ENCODE data around the gene FAM20A. TPM values are rescaled to one million over a fixed set of nuclear protein-coding genes. Genes with fewer than 3 reads are reported as not detected.

Gene FAM20A
- total and polyA plus RNA-seq, 8 donors, result 11.4 to 81.3 (median 17.0) TPM; not detected in 1

- no peak for TF ChIP-seq POLR2A (IDR thresholded peaks at IDR 0.05)
- TF ChIP-seq EP300 (IDR thresholded peaks at IDR 0.05), result no peak
- TF ChIP-seq, protein P1, sequence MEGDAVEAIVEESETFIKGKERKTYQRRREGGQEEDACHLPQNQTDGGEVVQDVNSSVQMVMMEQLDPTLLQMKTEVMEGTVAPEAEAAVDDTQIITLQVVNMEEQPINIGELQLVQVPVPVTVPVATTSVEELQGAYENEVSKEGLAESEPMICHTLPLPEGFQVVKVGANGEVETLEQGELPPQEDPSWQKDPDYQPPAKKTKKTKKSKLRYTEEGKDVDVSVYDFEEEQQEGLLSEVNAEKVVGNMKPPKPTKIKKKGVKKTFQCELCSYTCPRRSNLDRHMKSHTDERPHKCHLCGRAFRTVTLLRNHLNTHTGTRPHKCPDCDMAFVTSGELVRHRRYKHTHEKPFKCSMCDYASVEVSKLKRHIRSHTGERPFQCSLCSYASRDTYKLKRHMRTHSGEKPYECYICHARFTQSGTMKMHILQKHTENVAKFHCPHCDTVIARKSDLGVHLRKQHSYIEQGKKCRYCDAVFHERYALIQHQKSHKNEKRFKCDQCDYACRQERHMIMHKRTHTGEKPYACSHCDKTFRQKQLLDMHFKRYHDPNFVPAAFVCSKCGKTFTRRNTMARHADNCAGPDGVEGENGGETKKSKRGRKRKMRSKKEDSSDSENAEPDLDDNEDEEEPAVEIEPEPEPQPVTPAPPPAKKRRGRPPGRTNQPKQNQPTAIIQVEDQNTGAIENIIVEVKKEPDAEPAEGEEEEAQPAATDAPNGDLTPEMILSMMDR (IDR thresholded peaks at IDR 0.05), result no peak
- TF ChIP-seq POLR2AphosphoS5 (IDR thresholded peaks at IDR 0.05), result no peak
- H3K4me3 ChIP-seq, result no peak overlapping the region
- no peak overlapping the region for H3K27ac ChIP-seq
- no peaks in the 10 kb centered on the region for H3K27me3 ChIP-seq
- H3K4me1 ChIP-seq, result no peaks in the 10 kb centered on the region
- DNase-seq, result no peak
- no peaks in the 10 kb centered on the region for H3K36me3 ChIP-seq
- WGBS, 5 donors, result 71 to 92% (median 80%) methylated on average over 2 of the region's 2 CpGs
- intact Hi-C loops (cut with DNase I; ENCODE audit: low total_unique reads), result no loop called here
- no peaks in the 10 kb centered on the region for H3K9me3 ChIP-seq
These were observed 19.9 kb upstream of the FAM20A start for GRCh38 chr17:68621065-68621464.

GRCh38 chr17:68616334-68616733, 15.2 kb upstream of the FAM20A start:
- intact Hi-C loops (cut with DNase I; ENCODE audit: low total_unique reads), result no loop called here

GRCh38 chr17:68614718-68615117, 13.6 kb upstream of the FAM20A start:
- intact Hi-C loops (cut with DNase I; ENCODE audit: low total_unique reads), result no loop called here
- Histone ChIP-seq H3K9me3 (peaks cover 0 to 13% (median 11%) of the 10 kb centered on the region in 4 donors), H3K36me3 (no peaks in the 10 kb centered on the region), H3K27me3 (no peaks in the 10 kb centered on the region), H3K27ac (no peak overlapping the region), H3K4me3 (no peak overlapping the region), H3K4me1 (peaks cover 0 to 21% (median 3%) of the 10 kb centered on the region in 4 donors)
- 45 to 60% (median 57%) methylated on average over 5 of the region's 5 CpGs for WGBS, 5 donors
- peak in 1 of 2 donors; percentile 74 for DNase-seq
- TF ChIP-seq, protein P1 (IDR thresholded peaks at IDR 0.05), result no peak
- TF ChIP-seq EP300 (IDR thresholded peaks at IDR 0.05) (no peak), POLR2A (IDR thresholded peaks at IDR 0.05) (no peak), POLR2AphosphoS5 (IDR thresholded peaks at IDR 0.05) (peak in 1 of 3 donors; percentile 16)

More at GRCh38 chr17:68616334-68616733, 15.2 kb upstream of the FAM20A start:
- no peaks in the 10 kb centered on the region for H3K36me3 ChIP-seq
- DNase-seq, result no peak
- no peak overlapping the region for H3K4me3 ChIP-seq
- peaks cover 0 to 18% (median 3%) of the 10 kb centered on the region in 4 donors for H3K4me1 ChIP-seq
- no peak overlapping the region for H3K27ac ChIP-seq
- no peak for TF ChIP-seq EP300 (IDR thresholded peaks at IDR 0.05)
- TF ChIP-seq POLR2A (IDR thresholded peaks at IDR 0.05), result no peak
- TF ChIP-seq, protein P1 (IDR thresholded peaks at IDR 0.05), result no peak
- no peak for TF ChIP-seq POLR2AphosphoS5 (IDR thresholded peaks at IDR 0.05)
- no peaks in the 10 kb centered on the region for H3K9me3 ChIP-seq
- H3K27me3 ChIP-seq, result no peaks in the 10 kb centered on the region

- peaks cover 0 to 21% (median 20%) of the 10 kb centered on the region in 4 donors for H3K9me3 ChIP-seq
- no peaks in the 10 kb centered on the region for H3K36me3 ChIP-seq
- intact Hi-C loops (cut with DNase I; ENCODE audit: low total_unique reads), result no loop called here
- no peak overlapping the region for H3K4me3 ChIP-seq
- WGBS, 5 donors, result 49 to 61% (median 58%) methylated on average over 5 of the region's 5 CpGs
- no peaks in the 10 kb centered on the region for H3K27me3 ChIP-seq
- peak overlapping the region in 2 of 5 donors; percentile 10 to 56 for H3K27ac ChIP-seq
- TF ChIP-seq EP300 (IDR thresholded peaks at IDR 0.05) (no peak), POLR2AphosphoS5 (IDR thresholded peaks at IDR 0.05) (no peak), POLR2A (IDR thresholded peaks at IDR 0.05) (no peak)
- TF ChIP-seq, protein P1 (IDR thresholded peaks at IDR 0.05), result peak in 2 of 7 experiments; percentile 16 to 40
- H3K4me1 ChIP-seq, result peaks cover 0 to 21% (median 3%) of the 10 kb centered on the region in 4 donors
- DNase-seq, result peak in 1 of 2 donors; percentile 55
These were observed 12.7 kb upstream of the FAM20A start for GRCh38 chr17:68613739-68614298.
